Measurements from ENCODE around the gene DNLZ. TPM values are rescaled to one million over a fixed set of nuclear protein-coding genes. Genes with fewer than 3 reads are reported as not detected.

DNLZ gene
- total and polyA plus RNA-seq, 2 donors (not counting 3 experiments of a cell fraction or from before 2014, with no cell fraction given) = 26.9 to 38.4 TPM

DNA sequence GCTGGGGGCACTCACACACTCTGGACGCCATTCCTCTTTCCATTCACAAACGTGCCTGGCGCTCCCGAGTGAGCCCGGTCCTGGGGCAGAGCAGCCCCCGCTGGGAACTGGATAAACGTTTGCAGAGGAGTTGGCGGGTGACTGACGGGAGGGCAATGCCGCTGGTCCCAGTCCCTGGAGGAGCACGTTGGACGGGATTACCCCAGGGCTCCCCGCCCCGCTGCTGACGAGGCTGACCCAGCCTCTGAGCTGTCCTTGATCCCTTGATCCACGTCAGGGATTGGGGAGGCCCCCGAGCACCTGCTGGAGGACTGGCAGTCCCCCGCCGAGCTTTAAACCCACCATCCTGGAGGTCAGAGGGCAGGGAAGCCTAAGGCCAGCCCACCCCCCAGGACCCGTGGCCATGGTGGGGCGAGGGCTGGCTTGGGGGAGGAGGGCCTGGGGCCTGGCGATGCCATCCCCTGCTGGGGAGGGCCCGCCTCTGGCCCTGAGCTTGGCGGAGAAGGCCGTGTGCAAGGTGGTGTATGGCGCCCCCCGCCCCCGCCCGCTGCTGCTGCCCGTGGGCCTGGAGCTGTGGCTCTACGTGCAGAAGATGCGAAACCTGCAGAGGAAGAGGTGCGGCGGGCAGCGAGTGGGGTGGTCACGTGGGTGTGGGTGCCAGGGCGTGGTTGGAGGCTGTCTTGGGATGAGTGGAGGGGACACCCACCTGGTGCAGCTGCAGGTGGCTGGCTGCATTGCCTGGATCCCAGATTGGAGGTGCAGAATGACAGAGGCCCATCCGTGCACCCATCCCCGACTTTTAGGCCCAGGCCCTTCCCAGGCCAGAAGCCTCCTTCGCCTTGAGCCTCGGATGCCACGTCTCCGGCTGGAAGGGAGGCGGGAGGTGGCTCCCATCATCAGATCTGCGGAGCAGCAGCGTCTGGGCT lies 31.7 kb downstream of the DNLZ start:
- H3K27ac ChIP-seq (ENCODE audit: insufficient read depth, low read depth, low read length) = no peak overlapping the region
- H2AFZ ChIP-seq (ENCODE audit: low read depth, low read length) = no peak overlapping the region
- TF ChIP-seq EZH2 (IDR thresholded peaks at IDR 0.05; ENCODE audit: borderline replicate concordance, low read depth, low read length, severe bottlenecking) (no peak), MYC (IDR thresholded peaks at IDR 0.05; ENCODE audit: low read depth, low read length) (no peak), JUN (IDR thresholded peaks at IDR 0.05; ENCODE audit: borderline replicate concordance, insufficient read depth, insufficient read length, low read depth) (no peak), GATA2 (IDR thresholded peaks at IDR 0.05; ENCODE audit: insufficient read depth, insufficient read length, low read depth, low read length) (no peak), POLR2A (IDR thresholded peaks at IDR 0.05; ENCODE audit: low read depth, low read length) (no peak), POLR2AphosphoS5 (IDR thresholded peaks at IDR 0.05; ENCODE audit: insufficient read depth, low read depth, low read length) (no peak), FOS (IDR thresholded peaks at IDR 0.05; ENCODE audit: borderline replicate concordance, insufficient read depth, low read length) (no peak)
- TF ChIP-seq, protein P1, sequence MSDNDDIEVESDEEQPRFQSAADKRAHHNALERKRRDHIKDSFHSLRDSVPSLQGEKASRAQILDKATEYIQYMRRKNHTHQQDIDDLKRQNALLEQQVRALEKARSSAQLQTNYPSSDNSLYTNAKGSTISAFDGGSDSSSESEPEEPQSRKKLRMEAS (IDR thresholded peaks at IDR 0.05; ENCODE audit: insufficient read depth, insufficient read length) = no peak
- TF ChIP-seq, protein P2, sequence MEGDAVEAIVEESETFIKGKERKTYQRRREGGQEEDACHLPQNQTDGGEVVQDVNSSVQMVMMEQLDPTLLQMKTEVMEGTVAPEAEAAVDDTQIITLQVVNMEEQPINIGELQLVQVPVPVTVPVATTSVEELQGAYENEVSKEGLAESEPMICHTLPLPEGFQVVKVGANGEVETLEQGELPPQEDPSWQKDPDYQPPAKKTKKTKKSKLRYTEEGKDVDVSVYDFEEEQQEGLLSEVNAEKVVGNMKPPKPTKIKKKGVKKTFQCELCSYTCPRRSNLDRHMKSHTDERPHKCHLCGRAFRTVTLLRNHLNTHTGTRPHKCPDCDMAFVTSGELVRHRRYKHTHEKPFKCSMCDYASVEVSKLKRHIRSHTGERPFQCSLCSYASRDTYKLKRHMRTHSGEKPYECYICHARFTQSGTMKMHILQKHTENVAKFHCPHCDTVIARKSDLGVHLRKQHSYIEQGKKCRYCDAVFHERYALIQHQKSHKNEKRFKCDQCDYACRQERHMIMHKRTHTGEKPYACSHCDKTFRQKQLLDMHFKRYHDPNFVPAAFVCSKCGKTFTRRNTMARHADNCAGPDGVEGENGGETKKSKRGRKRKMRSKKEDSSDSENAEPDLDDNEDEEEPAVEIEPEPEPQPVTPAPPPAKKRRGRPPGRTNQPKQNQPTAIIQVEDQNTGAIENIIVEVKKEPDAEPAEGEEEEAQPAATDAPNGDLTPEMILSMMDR (IDR thresholded peaks at IDR 0.05; ENCODE audit: extremely low read depth in 1 of 2, insufficient read depth in 1 of 2, low read depth in 1 of 2, low read length in 2 of 2) = no peak
- H3K9me3 ChIP-seq (replicated peaks; ENCODE audit: control insufficient read depth, insufficient read depth, low read length) = no peaks in the 10 kb centered on the region
- FAIRE-seq (no peak), DNase-seq (ENCODE audit: low read depth, low spot score) (no peak)
- H3K36me3 ChIP-seq (ENCODE audit: control insufficient read depth in 2 of 2, extremely low read depth in 1 of 2, insufficient read depth in 2 of 2, low read length in 2 of 2) = peaks cover 0 to 17% of the 10 kb centered on the region in 2 experiments
- no peak overlapping the region for H3K9ac ChIP-seq (replicated peaks; ENCODE audit: extremely low read depth, insufficient read depth, low read length)
- ChIA-PET CTCF (no interaction called here), POLR2A (interaction anchor here (0.6 kb wide), 1 partner anchor 621 kb away, joined by 4 read pairs; no protein-coding TSS in a partner anchor)
- no TSS peak for BruUV-seq (replicated peaks)
- dilution Hi-C loops (cut with MboI; ENCODE audit: extremely low pct_ligation_motif_present, low sequenced_read_pairs) (no loop called here), intact Hi-C loops (cut with micrococcal nuclease) (no loop called here)
- no peak overlapping the region for H3K4me2 ChIP-seq (ENCODE audit: insufficient read depth, low read length)
- H3K9me1 ChIP-seq (replicated peaks; ENCODE audit: control insufficient read depth, extremely low read depth, insufficient read depth, low read length) = no peaks in the 10 kb centered on the region
- no peaks in the 10 kb centered on the region for H4K20me1 ChIP-seq (replicated peaks; ENCODE audit: control insufficient read depth, extremely low read depth, insufficient read depth, low read length)
- peaks cover 10% of the 10 kb centered on the region for H3K4me1 ChIP-seq (ENCODE audit: control insufficient read depth, extremely low read depth, insufficient read depth, low read length)
- H3K27me3 ChIP-seq (ENCODE audit: control insufficient read depth in 2 of 2, insufficient read depth in 2 of 2, low read length in 2 of 2) = no peaks in the 10 kb centered on the region
- no peak overlapping the region for H3K4me3 ChIP-seq (replicated peaks in 1 of 3; ENCODE audit: insufficient read depth in 1 of 3, low read depth in 1 of 3, low read length in 3 of 3)
- peaks cover 40% of the 10 kb centered on the region for H3K79me2 ChIP-seq (ENCODE audit: control insufficient read depth, insufficient read depth, low read length)

All from endothelial cell of umbilical vein (primary cell).